ENCODE data around the gene CADM2.
"Not testable (repeated sequence)": the region's sequence is repeated elsewhere in the genome, so short reads cannot be mapped to it uniquely, and the experiment has no call there.

The CADM2 gene

DNA sequence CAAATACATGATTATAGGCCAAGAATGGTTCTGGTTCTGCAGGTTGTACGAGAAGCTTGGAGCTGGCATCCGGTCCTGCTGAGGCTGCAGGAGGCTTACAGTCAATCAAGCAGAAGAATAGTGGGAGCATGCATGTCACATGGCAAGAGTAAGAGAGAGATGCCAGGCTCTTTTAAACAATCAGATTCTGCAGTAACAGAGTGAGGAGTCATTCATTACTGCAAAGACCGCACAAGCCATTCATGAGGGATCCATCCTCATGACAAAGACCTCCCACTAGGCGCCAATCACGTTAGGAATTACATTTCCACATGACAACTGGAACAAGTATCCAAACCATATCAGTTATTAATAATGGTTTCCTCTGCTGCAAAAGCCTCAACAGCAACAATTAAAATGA, 536.8 kb downstream of the CADM2 start:
- Mint-ChIP-seq H3K27ac (no peak overlapping the region), H3K27me3 (ENCODE audit: low read depth) (no peaks in the 10 kb centered on the region), H3K4me1 (no peaks in the 10 kb centered on the region), H3K9me3 (no peaks in the 10 kb centered on the region), H3K4me3 (no peak overlapping the region), H3K36me3 (ENCODE audit: low read depth) (no peaks in the 10 kb centered on the region)
- TF ChIP-seq, protein P1, sequence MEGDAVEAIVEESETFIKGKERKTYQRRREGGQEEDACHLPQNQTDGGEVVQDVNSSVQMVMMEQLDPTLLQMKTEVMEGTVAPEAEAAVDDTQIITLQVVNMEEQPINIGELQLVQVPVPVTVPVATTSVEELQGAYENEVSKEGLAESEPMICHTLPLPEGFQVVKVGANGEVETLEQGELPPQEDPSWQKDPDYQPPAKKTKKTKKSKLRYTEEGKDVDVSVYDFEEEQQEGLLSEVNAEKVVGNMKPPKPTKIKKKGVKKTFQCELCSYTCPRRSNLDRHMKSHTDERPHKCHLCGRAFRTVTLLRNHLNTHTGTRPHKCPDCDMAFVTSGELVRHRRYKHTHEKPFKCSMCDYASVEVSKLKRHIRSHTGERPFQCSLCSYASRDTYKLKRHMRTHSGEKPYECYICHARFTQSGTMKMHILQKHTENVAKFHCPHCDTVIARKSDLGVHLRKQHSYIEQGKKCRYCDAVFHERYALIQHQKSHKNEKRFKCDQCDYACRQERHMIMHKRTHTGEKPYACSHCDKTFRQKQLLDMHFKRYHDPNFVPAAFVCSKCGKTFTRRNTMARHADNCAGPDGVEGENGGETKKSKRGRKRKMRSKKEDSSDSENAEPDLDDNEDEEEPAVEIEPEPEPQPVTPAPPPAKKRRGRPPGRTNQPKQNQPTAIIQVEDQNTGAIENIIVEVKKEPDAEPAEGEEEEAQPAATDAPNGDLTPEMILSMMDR (IDR thresholded peaks at IDR 0.05; ENCODE audit: unreplicated experiment in 3 of 3) = no peak

DNA sequence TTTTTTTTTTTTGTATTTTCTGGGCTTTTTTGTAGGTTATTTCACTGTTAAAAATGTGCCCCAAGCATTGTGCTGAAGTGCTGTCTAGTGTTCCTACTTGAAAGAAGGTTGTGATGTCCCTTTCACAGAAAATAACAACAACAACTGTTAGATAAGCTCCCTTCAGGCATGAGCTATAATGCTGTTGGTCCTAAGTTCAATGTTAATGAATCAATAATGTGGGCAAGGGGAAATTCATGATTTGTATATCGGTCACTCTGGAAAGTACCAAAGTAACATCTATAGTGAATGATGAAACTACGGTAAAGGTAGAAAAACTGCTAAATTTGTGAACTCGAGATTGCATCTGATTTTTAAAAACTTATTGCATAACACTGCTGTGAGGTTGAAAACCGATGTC, 539.4 kb downstream of the CADM2 start:
- TF ChIP-seq, protein P1 (IDR thresholded peaks at IDR 0.05; ENCODE audit: unreplicated experiment in 3 of 3) = no peak
- no peaks in the 10 kb centered on the region for H3K27me3 Mint-ChIP-seq (ENCODE audit: low read depth)
- H3K9me3 Mint-ChIP-seq = no peaks in the 10 kb centered on the region
- H3K27ac Mint-ChIP-seq = no peak overlapping the region
- no peak overlapping the region for H3K4me3 Mint-ChIP-seq
- no peaks in the 10 kb centered on the region for H3K4me1 Mint-ChIP-seq
- no peaks in the 10 kb centered on the region for H3K36me3 Mint-ChIP-seq (ENCODE audit: low read depth)

DNA sequence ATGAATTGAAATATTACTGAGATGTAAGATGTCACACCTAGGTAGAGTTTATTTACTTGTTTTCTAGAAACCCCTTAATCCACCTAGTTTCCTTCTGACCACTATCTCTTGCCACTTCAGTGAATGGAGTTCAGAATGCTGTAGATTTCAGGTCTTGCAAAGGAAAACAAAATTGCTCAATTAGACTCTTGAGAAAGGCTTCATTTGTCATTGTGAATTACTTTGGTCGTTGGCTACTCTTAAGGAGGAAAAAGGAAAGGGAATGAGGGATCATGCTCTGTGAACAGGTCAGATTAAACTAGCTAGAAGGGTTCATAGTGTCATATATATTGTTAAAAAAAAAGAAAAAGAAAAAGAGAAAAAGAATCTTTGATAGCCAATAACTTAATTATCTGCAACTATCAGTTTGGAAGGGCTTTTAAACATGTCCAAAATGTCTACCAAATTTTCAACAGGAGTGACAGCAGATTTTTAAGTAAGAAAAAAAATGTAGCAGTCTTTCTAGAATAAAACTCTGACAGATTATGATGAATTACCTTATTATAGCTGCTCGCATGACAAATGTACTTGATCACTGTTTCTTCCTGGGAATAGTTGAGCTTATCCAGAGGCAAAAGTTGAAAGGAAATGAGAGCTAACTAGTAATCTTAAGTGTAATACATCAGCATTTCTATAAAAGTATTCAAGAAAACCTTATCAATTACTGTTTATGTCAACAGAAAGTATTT, 543.5 kb downstream of the CADM2 start:
- Mint-ChIP-seq H3K36me3 (ENCODE audit: low read depth) (no peaks in the 10 kb centered on the region), H3K4me3 (no peak overlapping the region), H3K27ac (no peak overlapping the region), H3K9me3 (no peaks in the 10 kb centered on the region), H3K4me1 (peaks cover 4% of the 10 kb centered on the region), H3K27me3 (ENCODE audit: low read depth) (no peaks in the 10 kb centered on the region)
- TF ChIP-seq, protein P1 (IDR thresholded peaks at IDR 0.05; ENCODE audit: unreplicated experiment in 3 of 3) = no peak

DNA sequence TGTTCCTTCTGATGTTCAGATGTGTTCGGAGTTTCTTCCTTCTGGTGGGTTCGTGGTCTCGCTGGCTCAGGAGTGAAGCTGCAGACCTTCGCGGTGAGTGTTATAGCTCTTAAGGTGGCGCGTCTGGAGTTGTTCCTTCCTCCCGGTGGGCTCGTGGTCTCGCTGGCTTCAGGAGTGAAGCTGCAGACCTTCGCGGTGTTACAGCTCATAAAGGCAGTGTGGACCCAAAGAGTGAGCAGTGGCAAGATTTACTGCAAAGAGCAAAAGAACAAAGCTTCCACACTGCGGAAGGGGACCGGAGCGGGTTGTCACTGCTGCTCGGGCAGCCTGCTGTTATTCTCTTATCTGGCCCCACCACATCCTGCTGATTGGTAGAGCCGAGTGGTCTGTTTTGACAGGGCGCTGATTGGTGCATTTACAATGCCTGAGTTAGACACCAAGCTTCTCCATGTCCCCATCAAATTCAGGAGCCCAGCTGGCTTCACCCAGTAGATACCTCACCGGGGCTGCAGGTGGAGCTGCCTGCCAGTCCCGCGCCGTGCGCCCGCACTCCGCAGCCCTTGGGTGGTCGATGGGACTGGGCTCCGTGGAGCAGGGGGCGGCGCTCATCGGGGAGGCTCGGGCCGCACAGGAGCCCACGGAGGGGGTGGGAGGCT, 545.5 kb downstream of the CADM2 start:
- not testable (repeated sequence) for H3K4me1 Mint-ChIP-seq; H3K27me3 Mint-ChIP-seq (ENCODE audit: low read depth); H3K36me3 Mint-ChIP-seq (ENCODE audit: low read depth); H3K9me3 Mint-ChIP-seq
- H3K27ac Mint-ChIP-seq = peak overlapping the region; percentile 71 to 82 (median 78)
- peak overlapping the region; percentile 72 to 77 (median 74) for H3K4me3 Mint-ChIP-seq

DNA sequence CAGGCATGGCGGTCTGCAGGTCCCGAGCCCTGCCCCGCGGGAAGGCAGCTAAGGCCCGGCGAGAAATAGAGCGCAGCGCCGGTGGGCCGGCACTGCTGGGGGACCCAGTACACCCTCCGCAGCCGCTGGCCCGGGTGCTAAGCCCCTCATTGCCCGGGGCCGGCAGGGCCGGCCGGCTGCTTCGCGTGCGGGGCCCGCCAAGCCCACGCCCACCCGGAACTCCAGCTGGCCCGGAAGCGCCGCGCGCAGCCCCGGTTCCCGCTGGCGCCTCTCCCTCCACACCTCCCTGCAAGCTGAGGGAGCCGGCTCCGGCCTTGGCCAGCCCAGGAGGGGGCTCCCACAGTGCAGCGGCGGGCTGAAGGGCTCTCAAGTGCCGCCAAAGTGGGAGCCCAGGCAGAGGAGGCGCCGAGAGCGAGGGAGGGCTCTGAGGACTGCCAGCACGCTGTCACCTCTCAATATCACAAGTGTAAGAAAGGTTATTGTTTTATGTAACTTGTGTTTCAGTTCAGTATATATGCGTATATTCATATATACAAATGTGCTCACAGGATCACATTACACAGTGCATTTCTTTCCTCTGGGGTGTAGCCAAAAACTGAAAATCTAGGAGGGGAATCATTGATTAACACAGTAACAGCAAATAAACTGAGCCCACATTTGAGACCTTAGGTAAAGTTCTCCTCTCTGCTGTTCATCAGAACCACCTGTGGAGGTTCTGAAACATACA, 546.2 kb downstream of the CADM2 start:
- not testable (repeated sequence) for H3K27me3 Mint-ChIP-seq (ENCODE audit: low read depth); H3K36me3 Mint-ChIP-seq (ENCODE audit: low read depth); H3K4me1 Mint-ChIP-seq; H3K9me3 Mint-ChIP-seq
- Mint-ChIP-seq H3K4me3 (peak overlapping the region; percentile 72 to 78 (median 77)), H3K27ac (peak overlapping the region in 2 of 3 experiments; percentile 44 to 63)

DNA sequence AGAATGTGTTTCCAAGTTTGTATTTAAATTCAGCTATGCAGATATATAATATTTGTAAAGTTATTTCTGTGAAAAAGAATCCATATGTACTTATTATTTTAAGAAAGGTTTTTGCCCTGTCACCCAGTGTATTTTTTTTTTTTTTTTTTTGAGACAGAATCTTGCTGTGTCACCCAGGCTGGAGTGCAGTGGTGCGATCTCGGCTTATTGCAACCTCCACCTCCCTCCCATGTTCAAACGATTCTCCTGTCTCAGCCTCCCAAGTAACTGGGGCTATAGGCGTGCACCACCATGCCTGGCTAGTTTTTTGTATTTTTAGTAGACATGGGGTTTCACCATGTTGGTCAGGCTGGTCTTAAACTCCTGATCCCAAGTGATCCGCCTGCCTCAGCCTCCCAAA, 548.3 kb downstream of the CADM2 start:
- not testable (repeated sequence) for H3K27me3 Mint-ChIP-seq (ENCODE audit: low read depth); H3K27ac Mint-ChIP-seq; H3K36me3 Mint-ChIP-seq (ENCODE audit: low read depth); H3K9me3 Mint-ChIP-seq; H3K4me3 Mint-ChIP-seq; H3K4me1 Mint-ChIP-seq

DNA sequence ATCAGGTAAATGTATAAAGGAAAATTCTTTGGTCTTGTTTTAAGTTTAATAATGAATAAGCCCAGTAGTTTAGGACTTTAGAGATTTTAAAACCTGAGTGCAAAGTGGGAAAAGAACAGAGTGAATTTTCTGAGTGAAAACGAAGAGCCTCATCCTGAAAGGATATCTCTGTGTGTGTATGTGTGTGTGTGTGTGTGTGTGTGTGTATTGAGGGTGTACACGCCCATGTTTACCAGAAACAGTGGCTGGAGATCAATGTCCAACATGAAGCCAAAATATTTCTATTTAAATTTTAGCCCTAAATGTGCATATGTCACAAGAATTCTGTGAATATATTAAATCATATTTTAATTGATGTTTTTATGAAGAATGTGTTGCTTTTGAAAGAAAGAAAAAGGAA, 549.9 kb downstream of the CADM2 start:
- Mint-ChIP-seq H3K4me1 (peaks cover 4% of the 10 kb centered on the region), H3K4me3 (no peak overlapping the region), H3K27me3 (ENCODE audit: low read depth) (no peaks in the 10 kb centered on the region), H3K27ac (no peak overlapping the region), H3K9me3 (no peaks in the 10 kb centered on the region), H3K36me3 (ENCODE audit: low read depth) (no peaks in the 10 kb centered on the region)
- TF ChIP-seq, protein P1 (IDR thresholded peaks at IDR 0.05; ENCODE audit: unreplicated experiment in 3 of 3) = no peak
